ENCODE measurements around the gene HOXA10. TPM values are rescaled to one million over a fixed set of nuclear protein-coding genes. Genes with fewer than 3 reads are reported as not detected.

HOXA10 gene
- total RNA-seq, 1 experiment from 2014 or later: not detected

DNA sequence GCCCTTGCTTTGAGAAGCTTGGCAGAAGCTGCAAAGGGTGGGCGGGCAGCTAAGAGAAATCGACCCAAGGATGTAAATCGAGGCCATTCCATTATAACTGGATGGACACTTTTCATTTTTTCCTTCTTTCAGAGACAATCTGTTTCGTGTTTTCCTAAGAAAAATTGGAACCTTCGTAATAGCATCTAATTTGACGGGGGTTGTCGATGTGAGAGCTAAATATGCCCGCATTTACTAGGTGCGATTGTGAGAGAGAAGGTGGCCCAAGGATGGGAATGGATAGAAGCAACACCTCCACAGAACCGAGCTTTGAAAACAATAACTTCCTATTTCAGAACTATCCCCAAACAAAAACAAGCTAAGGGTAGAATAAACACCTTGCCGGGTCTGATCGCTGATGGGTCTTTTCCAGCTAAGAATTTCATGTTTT lies 42.7 kb downstream of the HOXA10 start:
- Histone ChIP-seq H2AFZ (no peak overlapping the region), H3F3A (ENCODE audit: insufficient read depth, low read depth) (peaks cover 28% of the 10 kb centered on the region), H3K4me3 (no peak overlapping the region), H3K9me2 (ENCODE audit: insufficient read depth) (no peaks in the 10 kb centered on the region), H4K20me1 (ENCODE audit: insufficient read depth) (no peaks in the 10 kb centered on the region), H3K79me2 (ENCODE audit: low read depth) (no peaks in the 10 kb centered on the region), H3K9me3 (ENCODE audit: insufficient read depth, low read depth) (no peaks in the 10 kb centered on the region), H3K27ac (no peak overlapping the region), H3K27me3 (ENCODE audit: insufficient read depth, low read depth) (no peaks in the 10 kb centered on the region), H3K4me1 (replicated peaks; ENCODE audit: insufficient read depth) (peaks cover 40% of the 10 kb centered on the region), H3K36me3 (ENCODE audit: low read depth) (no peaks in the 10 kb centered on the region), H3K4me2 (no peak overlapping the region)
- TF ChIP-seq, protein P1, sequence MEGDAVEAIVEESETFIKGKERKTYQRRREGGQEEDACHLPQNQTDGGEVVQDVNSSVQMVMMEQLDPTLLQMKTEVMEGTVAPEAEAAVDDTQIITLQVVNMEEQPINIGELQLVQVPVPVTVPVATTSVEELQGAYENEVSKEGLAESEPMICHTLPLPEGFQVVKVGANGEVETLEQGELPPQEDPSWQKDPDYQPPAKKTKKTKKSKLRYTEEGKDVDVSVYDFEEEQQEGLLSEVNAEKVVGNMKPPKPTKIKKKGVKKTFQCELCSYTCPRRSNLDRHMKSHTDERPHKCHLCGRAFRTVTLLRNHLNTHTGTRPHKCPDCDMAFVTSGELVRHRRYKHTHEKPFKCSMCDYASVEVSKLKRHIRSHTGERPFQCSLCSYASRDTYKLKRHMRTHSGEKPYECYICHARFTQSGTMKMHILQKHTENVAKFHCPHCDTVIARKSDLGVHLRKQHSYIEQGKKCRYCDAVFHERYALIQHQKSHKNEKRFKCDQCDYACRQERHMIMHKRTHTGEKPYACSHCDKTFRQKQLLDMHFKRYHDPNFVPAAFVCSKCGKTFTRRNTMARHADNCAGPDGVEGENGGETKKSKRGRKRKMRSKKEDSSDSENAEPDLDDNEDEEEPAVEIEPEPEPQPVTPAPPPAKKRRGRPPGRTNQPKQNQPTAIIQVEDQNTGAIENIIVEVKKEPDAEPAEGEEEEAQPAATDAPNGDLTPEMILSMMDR (conservative IDR thresholded peaks at IDR 0.05): no peak
- no peak for TF ChIP-seq EZH2 (IDR thresholded peaks at IDR 0.05; ENCODE audit: low read depth)
- BruUV-seq (replicated peaks): no TSS peak
- ChIA-PET CTCF (interaction anchor here (0.8 kb wide), 1 partner anchor 278 kb away, joined by 4 read pairs; no protein-coding TSS in a partner anchor), POLR2A (ENCODE audit: unreplicated experiment) (interaction anchor here (0.6 kb wide), 1 partner anchor 166 kb away, joined by 4 read pairs; no protein-coding TSS in a partner anchor)
- intact Hi-C loops (cut with micrococcal nuclease; ENCODE audit: unreplicated experiment): no loop called here
- DNase-seq: no peak

DNA sequence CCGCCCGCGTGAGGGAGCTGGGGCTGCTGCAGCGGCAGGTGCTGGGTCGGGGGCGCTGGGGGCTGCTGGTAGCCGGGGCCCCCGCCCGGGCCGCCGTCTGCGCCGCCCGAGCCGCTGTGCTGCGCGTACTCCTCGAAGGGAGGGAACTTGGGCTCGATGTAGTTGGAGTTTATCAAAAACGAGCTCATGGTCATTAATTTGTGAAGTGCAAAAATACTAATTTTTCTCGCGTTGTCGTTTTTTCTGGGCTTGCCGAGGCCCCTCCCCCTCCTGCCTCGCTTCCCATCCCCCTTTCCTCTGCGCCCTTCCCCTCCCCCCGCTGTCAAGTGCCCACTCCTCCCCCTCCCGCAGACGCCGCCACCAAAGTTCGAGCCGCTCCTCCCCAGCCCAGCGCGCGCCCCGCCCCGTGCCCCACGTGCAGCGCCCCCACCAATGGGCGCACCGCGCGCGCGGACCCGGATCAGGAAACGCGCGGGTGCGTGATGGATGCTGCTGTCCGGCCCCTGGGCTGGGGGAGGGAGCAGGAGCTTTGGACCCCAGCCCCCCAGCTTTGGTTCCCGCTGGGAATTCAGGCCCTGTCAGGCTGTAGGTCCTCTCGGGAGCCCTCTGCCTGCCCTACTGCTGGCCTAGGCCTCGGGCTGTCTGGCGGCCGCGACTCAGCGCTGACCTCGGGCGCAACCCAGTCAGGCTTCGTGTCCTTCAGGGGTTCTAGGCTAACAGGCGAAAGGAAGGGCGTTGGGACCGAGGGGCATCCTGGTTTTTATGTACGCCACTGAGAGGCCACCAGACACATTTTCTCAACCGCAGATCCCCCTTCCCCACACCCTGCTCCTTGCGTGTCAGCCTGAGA lies 43.4 kb downstream of the HOXA10 start, which contains the start of gene HOXA4:
Gene HOXA4 (minus strand): TSS at position 218 of the 850 bp plus-strand sequence. CDS start 24 bp downstream, at position 194.
- DNase-seq: no peak
- Histone ChIP-seq H3K27ac (no peak within 1 kb of the TSS), H3K9me2 (ENCODE audit: insufficient read depth) (no peaks in the 10 kb centered on the region), H3K36me3 (ENCODE audit: low read depth) (no peaks in the 10 kb centered on the region), H3K4me1 (replicated peaks; ENCODE audit: insufficient read depth) (peaks cover 34% of the 10 kb centered on the region), H2AFZ (no peak within 1 kb of the TSS), H3F3A (ENCODE audit: insufficient read depth, low read depth) (peaks cover 23% of the 10 kb centered on the region), H3K4me3 (no peak within 1 kb of the TSS), H4K20me1 (ENCODE audit: insufficient read depth) (no peaks in the 10 kb centered on the region), H3K9me3 (ENCODE audit: insufficient read depth, low read depth) (no peaks in the 10 kb centered on the region), H3K79me2 (ENCODE audit: low read depth) (no peaks in the 10 kb centered on the region), H3K4me2 (no peak within 1 kb of the TSS), H3K27me3 (ENCODE audit: insufficient read depth, low read depth) (no peaks in the 10 kb centered on the region)
- ChIA-PET CTCF (interaction anchor here (0.8 kb wide), 1 partner anchor 277 kb away, joined by 4 read pairs; no protein-coding TSS in a partner anchor), POLR2A (ENCODE audit: unreplicated experiment) (no interaction called here)
- no TSS peak for BruUV-seq (replicated peaks)
- intact Hi-C loops (cut with micrococcal nuclease; ENCODE audit: unreplicated experiment): no loop called here
- TF ChIP-seq, protein P1 (conservative IDR thresholded peaks at IDR 0.05): no peak
- TF ChIP-seq EZH2 (IDR thresholded peaks at IDR 0.05; ENCODE audit: low read depth): no peak

DNA sequence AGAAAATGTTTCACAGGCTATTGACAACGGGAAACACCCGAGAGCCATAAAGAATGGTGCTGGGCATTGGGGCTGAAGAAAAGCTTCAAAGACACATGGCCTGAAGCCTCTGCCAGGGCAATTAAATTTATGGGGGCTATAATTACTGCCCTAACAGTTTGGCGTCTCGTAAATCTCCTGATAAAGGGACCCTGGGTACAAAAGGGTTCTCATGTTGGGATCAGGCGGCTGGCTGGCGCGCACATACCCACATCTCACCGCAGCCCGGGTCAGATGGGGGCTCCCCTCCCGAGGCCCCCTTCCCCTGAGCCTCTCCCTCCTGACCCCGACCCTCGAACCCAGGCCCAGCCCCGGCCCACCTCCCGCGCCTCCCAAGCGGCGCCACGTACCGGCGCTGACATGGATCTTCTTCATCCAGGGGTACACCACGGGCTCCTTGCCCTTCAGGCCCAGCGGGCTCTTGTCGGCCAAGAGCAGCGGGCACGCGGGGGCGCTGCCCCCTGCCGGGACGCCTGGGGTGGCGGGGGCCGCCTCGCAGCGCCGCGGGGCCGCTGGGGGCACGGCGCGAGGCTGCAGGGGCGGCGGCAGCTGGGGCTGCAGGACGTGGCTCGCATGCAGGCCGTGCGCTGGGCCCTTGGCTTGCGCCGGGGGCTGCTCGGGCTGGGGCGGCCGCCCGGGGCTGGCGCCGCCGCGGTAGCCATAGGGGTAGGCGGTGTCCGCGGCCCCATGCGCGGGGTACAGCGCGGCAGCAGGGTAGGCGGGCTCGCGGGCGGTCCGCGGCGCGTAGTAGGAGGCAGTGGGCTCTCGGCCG lies 44.2 kb downstream of the HOXA10 start:
- Histone ChIP-seq H2AFZ (no peak overlapping the region), H3K79me2 (ENCODE audit: low read depth) (no peaks in the 10 kb centered on the region), H3K36me3 (ENCODE audit: low read depth) (no peaks in the 10 kb centered on the region), H3K9me3 (ENCODE audit: insufficient read depth, low read depth) (no peaks in the 10 kb centered on the region), H3K27ac (no peak overlapping the region), H4K20me1 (ENCODE audit: insufficient read depth) (no peaks in the 10 kb centered on the region), H3K4me3 (no peak overlapping the region), H3K4me1 (replicated peaks; ENCODE audit: insufficient read depth) (peaks cover 25% of the 10 kb centered on the region), H3K9me2 (ENCODE audit: insufficient read depth) (no peaks in the 10 kb centered on the region), H3K4me2 (no peak overlapping the region), H3F3A (ENCODE audit: insufficient read depth, low read depth) (peaks cover 16% of the 10 kb centered on the region), H3K27me3 (ENCODE audit: insufficient read depth, low read depth) (no peaks in the 10 kb centered on the region)
- ChIA-PET CTCF (no interaction called here), POLR2A (ENCODE audit: unreplicated experiment) (no interaction called here)
- no peak for DNase-seq
- no TSS peak for BruUV-seq (replicated peaks)
- intact Hi-C loops (cut with micrococcal nuclease; ENCODE audit: unreplicated experiment): no loop called here
- TF ChIP-seq, protein P1 (conservative IDR thresholded peaks at IDR 0.05): no peak
- no peak for TF ChIP-seq EZH2 (IDR thresholded peaks at IDR 0.05; ENCODE audit: low read depth)
